Fibroblast of lung (primary cell): ENCODE measurements around the gene LSM12. TPM values are rescaled to one million over a fixed set of nuclear protein-coding genes. Genes with fewer than 3 reads are reported as not detected.
A peak's percentile ranks its signal among the peaks of the same experiment; 100 is the strongest.

Experiments
- DNase-seq, 2 donors: peaks; one replicate each; pipeline versions ENCODE4 v3.0.0 to v3.0.0-alpha.2; 2010; ENCODE audit warnings: low read depth in 2 of 2
- H2AFZ ChIP-seq: 2 replicates; pipeline ENCODE4 v1.5.1; 2012; ENCODE audit warnings: low read length, control low read depth, inconsistent platforms
- H3K27ac ChIP-seq: 2 replicates; pipeline ENCODE4 v1.5.1; 2011; ENCODE audit warnings: low read length, control low read depth; ENCODE audit not compliant: insufficient read depth
- H3K27me3 ChIP-seq: 2 replicates; pipeline ENCODE4 v1.5.1; 2011; ENCODE audit warnings: mild to moderate bottlenecking, low read length; ENCODE audit not compliant: control insufficient read depth, insufficient read depth
- H3K36me3 ChIP-seq: 2 replicates; pipeline ENCODE4 v1.5.1; 2011; ENCODE audit warnings: low read length; ENCODE audit not compliant: control insufficient read depth, insufficient read depth
- H3K4me1 ChIP-seq: 2 replicates; pipeline ENCODE4 v1.5.1; 2011; ENCODE audit warnings: low read length; ENCODE audit not compliant: control insufficient read depth, insufficient read depth; ENCODE audit errors: extremely low read depth
- H3K4me2 ChIP-seq: 2 replicates; pipeline ENCODE4 v1.5.1; 2011; ENCODE audit warnings: low read length, control low read depth; ENCODE audit not compliant: insufficient read depth; ENCODE audit errors: extremely low read depth
- H3K4me3 ChIP-seq, 4 experiments: fragments of 200-600 bp in 1 of 4; sonication (generic) in 1 of 4; replicated peaks in 1 of 4; 2 replicates each; pipeline ENCODE4 v1.5.1; 2011 to 2016; ENCODE audit warnings: low read length in 4 of 4, low read depth in 3 of 4, mild to moderate bottlenecking in 3 of 4, control low read depth in 2 of 4, inconsistent platforms in 1 of 4, mixed read lengths in 1 of 4; ENCODE audit not compliant: insufficient read depth in 1 of 4; ENCODE audit errors: control extremely low read depth in 1 of 4
- H3K79me2 ChIP-seq: 2 replicates; pipeline ENCODE4 v1.5.1; 2012; ENCODE audit warnings: mild to moderate bottlenecking, low read length, inconsistent platforms; ENCODE audit not compliant: control insufficient read depth, insufficient read depth
- H3K9ac ChIP-seq: 2 replicates; pipeline ENCODE4 v1.5.1; 2011; ENCODE audit warnings: mild to moderate bottlenecking, low read length, control low read depth; ENCODE audit not compliant: insufficient read depth
- H3K9me3 ChIP-seq: 2 replicates; pipeline ENCODE4 v1.5.1; 2012; ENCODE audit warnings: low read depth, low read length; ENCODE audit not compliant: control insufficient read depth, insufficient read depth
- H4K20me1 ChIP-seq: 2 replicates; pipeline ENCODE4 v1.5.1; 2011; ENCODE audit warnings: low read length; ENCODE audit not compliant: control insufficient read depth, insufficient read depth; ENCODE audit errors: extremely low read depth
- CTCF ChIP-seq, 2 donors: IDR thresholded peaks in 1 of 2; conservative IDR thresholded peaks in 1 of 2; 1 replicate in 1 of 2; 2 replicates in 1 of 2; pipeline ENCODE4 v1.5.1; 2011 to 2012; ENCODE audit warnings: low read length in 2 of 2, control low read depth in 1 of 2, inconsistent platforms in 1 of 2, low read depth in 1 of 2, mild to moderate bottlenecking in 1 of 2
- EZH2 ChIP-seq: IDR thresholded peaks from 2 replicates; pipeline ENCODE4 v1.5.1; 2012; ENCODE audit warnings: low read length, control low read depth, mild to moderate bottlenecking; ENCODE audit errors: missing control alignments
- polyA plus RNA-seq, 2 donors: library from polyadenylated mRNA; depleted of rRNA in 1 of 2; stranded (reverse) in 1 of 2; unstranded in 1 of 2; fragments of >200 nt; gene quantifications; 2 replicates each; pipeline ENCODE4 v1.2.1, GENCODE V29; 2011 to 2012; ENCODE audit warnings: missing spikeins in 1 of 2
- total RNA-seq: library from RNA; depleted of rRNA; stranded (reverse); fragments of >200 nt; gene quantifications from 2 replicates; pipeline ENCODE4 v1.2.1, GENCODE V29; 2014

The LSM12 gene
- total and polyA plus RNA-seq, 2 donors (not counting 1 experiment from before 2014, with no cell fraction given), result 25.6 to 79.3 TPM

- no peaks in the 10 kb centered on the region for H4K20me1 ChIP-seq
- peak; percentile 31 to 39 for TF ChIP-seq CTCF (conservative IDR thresholded peaks at IDR 0.05 in 1 of 2, IDR thresholded peaks at IDR 0.05 in 1 of 2; ENCODE audit: low read depth in 1 of 2, low read length in 2 of 2)
- no peak for TF ChIP-seq EZH2
- no peaks in the 10 kb centered on the region for H3K27me3 ChIP-seq
- H3K4me3 ChIP-seq, result peak overlapping the region in 2 of 4 experiments; percentile 35 to 45
- DNase-seq, result peak; percentile 92
- peaks cover 8% of the 10 kb centered on the region for H3K79me2 ChIP-seq
- H3K36me3 ChIP-seq, result peaks cover 10% of the 10 kb centered on the region
- H3K27ac ChIP-seq, result peak overlapping the region; percentile 87
- H3K4me2 ChIP-seq, result peak overlapping the region; percentile 36
- H2AFZ ChIP-seq, result no peak overlapping the region
- peaks cover 18% of the 10 kb centered on the region for H3K4me1 ChIP-seq
- H3K9me3 ChIP-seq, result no peaks in the 10 kb centered on the region
- H3K9ac ChIP-seq, result peak overlapping the region; percentile 34
Observed at GRCh38 chr17:44095647-44096496, 29.4 kb upstream of the LSM12 start.

GRCh38 chr17:44095388-44095646 lies 28.8 kb upstream of the LSM12 start:
- no peaks in the 10 kb centered on the region for H4K20me1 ChIP-seq
- H3K4me3 ChIP-seq, result peak overlapping the region in 1 of 4 experiments; percentile 45
- peaks cover 10% of the 10 kb centered on the region for H3K36me3 ChIP-seq
- H3K4me1 ChIP-seq, result peaks cover 18% of the 10 kb centered on the region
- no peak overlapping the region for H2AFZ ChIP-seq
- DNase-seq, result no peak
- peaks cover 8% of the 10 kb centered on the region for H3K79me2 ChIP-seq
- H3K9me3 ChIP-seq, result no peaks in the 10 kb centered on the region
- H3K27ac ChIP-seq, result peak overlapping the region; percentile 45
- no peak for TF ChIP-seq EZH2
- TF ChIP-seq CTCF (conservative IDR thresholded peaks at IDR 0.05 in 1 of 2, IDR thresholded peaks at IDR 0.05 in 1 of 2; ENCODE audit: low read depth in 1 of 2, low read length in 2 of 2), result no peak
- no peaks in the 10 kb centered on the region for H3K27me3 ChIP-seq
- H3K9ac ChIP-seq, result no peak overlapping the region
- H3K4me2 ChIP-seq, result no peak overlapping the region

- Histone ChIP-seq H3K9ac (no peak overlapping the region), H4K20me1 (no peaks in the 10 kb centered on the region), H3K36me3 (peaks cover 10% of the 10 kb centered on the region), H3K9me3 (no peaks in the 10 kb centered on the region), H3K4me2 (no peak overlapping the region), H3K27ac (peak overlapping the region; percentile 45), H3K27me3 (no peaks in the 10 kb centered on the region), H3K4me1 (peaks cover 18% of the 10 kb centered on the region), H3K79me2 (peaks cover 5% of the 10 kb centered on the region), H3K4me3 (peak overlapping the region in 1 of 4 experiments; percentile 45), H2AFZ (no peak overlapping the region)
- TF ChIP-seq EZH2 (no peak), CTCF (conservative IDR thresholded peaks at IDR 0.05 in 1 of 2, IDR thresholded peaks at IDR 0.05 in 1 of 2; ENCODE audit: low read depth in 1 of 2, low read length in 2 of 2) (no peak)
- no peak for DNase-seq
Observed at GRCh38 chr17:44094701-44095387, 28.4 kb upstream of the LSM12 start.
